Chondrocyte (in vitro differentiated cells): ENCODE measurements around the gene NDRG3. TPM values are rescaled to one million over a fixed set of nuclear protein-coding genes. Genes with fewer than 3 reads are reported as not detected.

Experiments used
- DNase-seq: peaks from one replicate; pipeline ENCODE4 v3.0.0; 2021; ENCODE audit warnings: mixed read lengths, low spot score
- H3K27ac Mint-ChIP-seq: one replicate; pipeline ENCODE4 v1.8.0; 2021; ENCODE audit warnings: mild to moderate bottlenecking, moderate library complexity, mixed read lengths; ENCODE audit not compliant: unreplicated experiment
- H3K27me3 Mint-ChIP-seq: 2 replicates; pipeline ENCODE4 v1.8.0; 2021; ENCODE audit warnings: low read depth, mixed read lengths
- H3K36me3 Mint-ChIP-seq: 2 replicates; pipeline ENCODE4 v1.8.0; 2021; ENCODE audit warnings: low read depth, mixed read lengths
- H3K4me1 Mint-ChIP-seq: 2 replicates; pipeline ENCODE4 v1.8.0; 2021; ENCODE audit warnings: low read depth, mild to moderate bottlenecking, mixed read lengths
- H3K4me3 Mint-ChIP-seq: one replicate; pipeline ENCODE4 v1.8.0; 2021; ENCODE audit warnings: mild to moderate bottlenecking, moderate library complexity, mixed read lengths; ENCODE audit not compliant: unreplicated experiment
- H3K9me3 Mint-ChIP-seq: 2 replicates; pipeline ENCODE4 v1.8.0; 2021; ENCODE audit warnings: low read depth, mixed read lengths
- total RNA-seq: library from RNA; stranded (reverse); gene quantifications from 3 replicates; pipeline ENCODE4 v1.2.1, GENCODE V29; 2021
- TF ChIP-seq, protein P1 (sequence below): fragments of 200-600 bp; sonication (generic); IDR thresholded peaks from 2 replicates; pipeline ENCODE4 v1.5.0; 2021; ENCODE audit warnings: antibody characterized with exemption, mild to moderate bottlenecking, moderate library complexity

NDRG3 gene
- total RNA-seq, 1 donor from 2014 or later: 27.6 TPM

DNA sequence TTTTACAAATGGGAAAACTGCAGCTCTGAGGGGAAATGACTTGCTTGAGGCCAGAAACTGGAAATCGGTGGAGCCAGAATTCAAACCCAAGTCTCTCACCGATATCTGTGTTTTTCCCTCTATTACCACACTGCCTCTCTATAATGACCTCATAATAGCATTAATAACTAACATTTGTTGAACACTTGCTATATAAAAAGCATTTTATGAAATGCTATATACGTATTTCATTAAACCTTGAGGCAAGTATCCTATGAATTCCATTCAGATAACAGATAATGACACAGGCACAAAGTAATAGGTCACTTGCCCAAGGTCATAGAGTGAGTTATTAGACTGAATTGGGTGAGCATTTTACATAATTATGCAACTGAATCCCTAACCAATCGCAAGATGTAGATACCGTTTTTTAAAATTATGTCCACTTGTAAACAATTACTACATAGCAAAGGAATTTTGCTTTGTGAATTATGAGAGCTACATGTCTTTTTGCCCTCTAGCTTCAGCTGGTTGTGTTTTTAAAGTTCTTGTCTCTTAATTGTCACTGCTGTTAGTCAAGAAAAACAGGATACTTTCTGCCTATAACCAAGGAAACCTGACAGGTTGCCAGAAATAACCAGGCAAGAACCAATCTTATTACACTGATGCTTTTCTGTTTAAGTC, 23.0 kb upstream of the NDRG3 start:
- DNase-seq: no peak
- H3K4me3 Mint-ChIP-seq: no peak overlapping the region
- no peak overlapping the region for H3K27ac Mint-ChIP-seq
- H3K27me3 Mint-ChIP-seq: no peaks in the 10 kb centered on the region
- no peaks in the 10 kb centered on the region for H3K9me3 Mint-ChIP-seq
- H3K36me3 Mint-ChIP-seq: no peaks in the 10 kb centered on the region
- H3K4me1 Mint-ChIP-seq: peaks cover 14% of the 10 kb centered on the region
- TF ChIP-seq, protein P1, sequence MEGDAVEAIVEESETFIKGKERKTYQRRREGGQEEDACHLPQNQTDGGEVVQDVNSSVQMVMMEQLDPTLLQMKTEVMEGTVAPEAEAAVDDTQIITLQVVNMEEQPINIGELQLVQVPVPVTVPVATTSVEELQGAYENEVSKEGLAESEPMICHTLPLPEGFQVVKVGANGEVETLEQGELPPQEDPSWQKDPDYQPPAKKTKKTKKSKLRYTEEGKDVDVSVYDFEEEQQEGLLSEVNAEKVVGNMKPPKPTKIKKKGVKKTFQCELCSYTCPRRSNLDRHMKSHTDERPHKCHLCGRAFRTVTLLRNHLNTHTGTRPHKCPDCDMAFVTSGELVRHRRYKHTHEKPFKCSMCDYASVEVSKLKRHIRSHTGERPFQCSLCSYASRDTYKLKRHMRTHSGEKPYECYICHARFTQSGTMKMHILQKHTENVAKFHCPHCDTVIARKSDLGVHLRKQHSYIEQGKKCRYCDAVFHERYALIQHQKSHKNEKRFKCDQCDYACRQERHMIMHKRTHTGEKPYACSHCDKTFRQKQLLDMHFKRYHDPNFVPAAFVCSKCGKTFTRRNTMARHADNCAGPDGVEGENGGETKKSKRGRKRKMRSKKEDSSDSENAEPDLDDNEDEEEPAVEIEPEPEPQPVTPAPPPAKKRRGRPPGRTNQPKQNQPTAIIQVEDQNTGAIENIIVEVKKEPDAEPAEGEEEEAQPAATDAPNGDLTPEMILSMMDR: no peak

DNA sequence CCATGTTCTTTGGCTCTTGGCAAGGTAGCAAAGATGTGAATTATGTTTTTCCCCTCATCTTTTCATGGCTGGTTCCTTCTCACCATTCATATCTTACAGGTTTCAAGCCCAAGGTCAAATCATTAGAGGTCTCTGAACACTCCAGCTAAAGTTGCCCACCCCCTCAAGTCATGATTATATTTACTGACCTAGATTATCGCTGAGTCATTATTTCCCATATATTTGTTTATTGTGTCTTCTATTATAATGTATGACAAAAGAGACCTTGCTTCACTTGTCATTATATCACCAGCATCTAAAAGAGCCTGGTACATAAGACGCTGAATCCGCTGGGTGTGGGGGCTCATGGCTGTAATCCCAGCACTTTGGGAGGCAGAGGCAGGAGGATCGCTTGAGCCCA, 15.2 kb upstream of the NDRG3 start:
- H3K4me3 Mint-ChIP-seq: no peak overlapping the region
- DNase-seq: no peak
- no peaks in the 10 kb centered on the region for H3K9me3 Mint-ChIP-seq
- TF ChIP-seq, protein P1: no peak
- H3K27me3 Mint-ChIP-seq: no peaks in the 10 kb centered on the region
- H3K4me1 Mint-ChIP-seq: no peaks in the 10 kb centered on the region
- H3K27ac Mint-ChIP-seq: no peak overlapping the region
- H3K36me3 Mint-ChIP-seq: peaks cover 2% of the 10 kb centered on the region

DNA sequence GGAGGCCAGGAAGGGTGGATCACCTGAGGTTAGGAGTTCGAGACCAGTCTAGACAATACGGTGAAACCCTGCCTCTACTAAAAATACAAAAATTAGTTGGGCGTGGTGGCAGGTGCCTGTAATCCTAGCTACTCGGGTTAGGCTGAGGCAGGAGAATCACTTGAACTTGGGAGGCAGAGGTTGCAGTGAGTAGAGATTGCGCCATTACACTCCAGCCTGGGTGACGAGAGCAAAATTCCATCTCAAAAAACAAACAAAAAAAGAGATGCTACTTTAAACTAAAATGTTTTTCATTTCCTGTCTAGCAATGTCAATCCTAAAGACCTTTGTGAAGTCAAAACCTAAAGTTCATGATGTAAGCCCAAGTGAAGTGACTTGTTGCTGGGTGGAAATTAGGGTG, 14.8 kb upstream of the NDRG3 start:
- Mint-ChIP-seq H3K9me3 (no peaks in the 10 kb centered on the region), H3K27ac (no peak overlapping the region), H3K4me1 (no peaks in the 10 kb centered on the region), H3K36me3 (peaks cover 2% of the 10 kb centered on the region), H3K4me3 (no peak overlapping the region), H3K27me3 (no peaks in the 10 kb centered on the region)
- no peak for DNase-seq
- TF ChIP-seq, protein P1: no peak

DNA sequence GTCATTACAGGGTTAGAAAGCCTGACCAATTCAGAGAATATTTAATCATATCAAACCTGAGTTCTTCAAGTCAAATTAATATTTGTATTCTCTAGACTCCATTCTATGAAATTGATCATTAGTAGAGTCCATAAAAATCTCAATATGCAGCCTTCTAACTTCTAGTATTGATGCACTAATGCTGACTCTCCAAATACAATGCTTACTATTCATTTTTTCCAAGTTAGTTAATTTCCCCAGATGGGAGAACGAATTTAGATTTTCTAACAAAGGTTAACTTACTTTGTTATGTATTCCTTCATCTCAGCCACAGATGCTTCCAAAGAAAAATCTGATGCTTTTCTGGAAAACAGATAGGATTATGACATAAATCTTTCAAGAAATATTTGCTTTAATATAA, 12.4 kb upstream of the NDRG3 start:
- peaks cover 2% of the 10 kb centered on the region for H3K36me3 Mint-ChIP-seq
- TF ChIP-seq, protein P1: no peak
- H3K4me1 Mint-ChIP-seq: no peaks in the 10 kb centered on the region
- no peak overlapping the region for H3K27ac Mint-ChIP-seq
- H3K27me3 Mint-ChIP-seq: no peaks in the 10 kb centered on the region
- no peaks in the 10 kb centered on the region for H3K9me3 Mint-ChIP-seq
- no peak overlapping the region for H3K4me3 Mint-ChIP-seq
- no peak for DNase-seq

DNA sequence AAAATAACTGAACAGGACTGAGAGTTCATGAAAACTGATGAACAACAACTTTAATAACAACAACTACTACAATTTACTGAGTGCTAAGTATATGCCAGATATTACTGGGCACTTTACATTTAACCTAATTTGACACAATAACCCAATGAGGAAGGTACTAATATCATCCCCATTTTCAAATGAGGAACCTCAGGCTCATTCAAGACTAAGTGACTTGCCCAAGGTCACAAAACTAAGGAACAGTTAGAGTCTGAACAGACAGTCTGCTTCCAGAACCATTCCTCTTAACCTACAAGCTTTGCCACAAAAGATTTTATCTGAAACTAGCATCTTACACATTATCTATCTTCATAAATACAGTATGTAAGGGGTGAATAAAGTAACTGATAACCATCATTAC, 10.6 kb upstream of the NDRG3 start:
- Mint-ChIP-seq H3K4me1 (no peaks in the 10 kb centered on the region), H3K9me3 (no peaks in the 10 kb centered on the region), H3K27ac (no peak overlapping the region), H3K27me3 (no peaks in the 10 kb centered on the region), H3K4me3 (no peak overlapping the region), H3K36me3 (peaks cover 11% of the 10 kb centered on the region)
- no peak for DNase-seq
- TF ChIP-seq, protein P1: no peak
